Loucy (cell line): Measurements from ENCODE around the gene ZNRF2.

Experiments used
- EZH2phosphoT487 ChIP-seq: fragments of 200-600 bp; IDR thresholded peaks from 2 replicates; pipeline ENCODE4 v1.6.1; 2018; ENCODE audit warnings: antibody characterized with exemption, mild to moderate bottlenecking, moderate library complexity, borderline replicate concordance
- TF ChIP-seq, protein P1 (sequence below): fragments of 200-600 bp; sonication (generic); conservative IDR thresholded peaks from 2 replicates; pipeline ENCODE4 v1.5.1; 2014; ENCODE audit warnings: mild to moderate bottlenecking, antibody characterized with exemption, low read length

DNA sequence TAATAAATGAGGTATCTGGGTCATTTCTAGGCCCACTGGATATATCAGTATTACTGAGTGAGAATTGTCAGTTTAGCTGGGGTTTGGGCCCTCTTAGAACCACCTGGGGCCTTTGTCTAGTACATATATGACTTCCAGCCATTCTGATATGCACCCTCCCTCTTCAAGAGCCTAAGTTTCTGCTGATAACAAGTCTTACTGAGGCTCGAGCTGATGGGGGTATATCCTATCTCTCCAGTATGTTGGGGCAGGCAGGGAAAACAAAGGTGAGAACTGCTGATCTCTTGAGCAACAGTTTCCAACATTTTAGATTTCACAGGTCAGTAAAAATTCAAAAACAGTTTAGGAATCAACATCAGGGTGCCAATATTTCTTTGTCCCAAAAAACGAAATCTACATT is 10.8 kb upstream of the ZNRF2 start:
- TF ChIP-seq, protein P1, sequence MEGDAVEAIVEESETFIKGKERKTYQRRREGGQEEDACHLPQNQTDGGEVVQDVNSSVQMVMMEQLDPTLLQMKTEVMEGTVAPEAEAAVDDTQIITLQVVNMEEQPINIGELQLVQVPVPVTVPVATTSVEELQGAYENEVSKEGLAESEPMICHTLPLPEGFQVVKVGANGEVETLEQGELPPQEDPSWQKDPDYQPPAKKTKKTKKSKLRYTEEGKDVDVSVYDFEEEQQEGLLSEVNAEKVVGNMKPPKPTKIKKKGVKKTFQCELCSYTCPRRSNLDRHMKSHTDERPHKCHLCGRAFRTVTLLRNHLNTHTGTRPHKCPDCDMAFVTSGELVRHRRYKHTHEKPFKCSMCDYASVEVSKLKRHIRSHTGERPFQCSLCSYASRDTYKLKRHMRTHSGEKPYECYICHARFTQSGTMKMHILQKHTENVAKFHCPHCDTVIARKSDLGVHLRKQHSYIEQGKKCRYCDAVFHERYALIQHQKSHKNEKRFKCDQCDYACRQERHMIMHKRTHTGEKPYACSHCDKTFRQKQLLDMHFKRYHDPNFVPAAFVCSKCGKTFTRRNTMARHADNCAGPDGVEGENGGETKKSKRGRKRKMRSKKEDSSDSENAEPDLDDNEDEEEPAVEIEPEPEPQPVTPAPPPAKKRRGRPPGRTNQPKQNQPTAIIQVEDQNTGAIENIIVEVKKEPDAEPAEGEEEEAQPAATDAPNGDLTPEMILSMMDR: no peak
- TF ChIP-seq EZH2phosphoT487: no peak
